Trophoblast cell (in vitro differentiated cells and primary cell): Measurements from ENCODE around the gene AHNAK2.
A peak's percentile ranks its signal among the peaks of the same experiment; 100 is the strongest.

Source experiments
- DNase-seq, 2 donors: peaks; one replicate each; pipeline ENCODE4 v3.0.0-alpha.2; 2016
- H2AFZ ChIP-seq: 2 replicates; pipeline ENCODE4 v1.6.1; 2013; ENCODE audit warnings: low read length, moderate library complexity, mild to moderate bottlenecking; ENCODE audit not compliant: insufficient read depth, poor library complexity
- H2AK5ac ChIP-seq: 2 replicates; pipeline ENCODE4 v1.6.1; 2013; ENCODE audit warnings: mild to moderate bottlenecking, low read length
- H2BK120ac ChIP-seq: 2 replicates; pipeline ENCODE4 v1.6.1; 2013; ENCODE audit warnings: low read length, mild to moderate bottlenecking, moderate library complexity; ENCODE audit not compliant: insufficient read depth, poor library complexity
- H2BK12ac ChIP-seq: 2 replicates; pipeline ENCODE4 v1.6.1; 2013; ENCODE audit warnings: mild to moderate bottlenecking, low read length, moderate library complexity
- H2BK5ac ChIP-seq: 2 replicates; pipeline ENCODE4 v1.6.1; 2013; ENCODE audit warnings: low read length, low read depth, moderate library complexity, mild to moderate bottlenecking; ENCODE audit not compliant: poor library complexity
- H3K14ac ChIP-seq: 2 replicates; pipeline ENCODE4 v1.6.1; 2013; ENCODE audit warnings: mild to moderate bottlenecking, low read length
- H3K18ac ChIP-seq: 2 replicates; pipeline ENCODE4 v1.6.1; 2013; ENCODE audit warnings: mild to moderate bottlenecking, low read length
- H3K23ac ChIP-seq: 2 replicates; pipeline ENCODE4 v1.6.1; 2013; ENCODE audit warnings: low read length
- H3K27ac ChIP-seq: 2 replicates; pipeline ENCODE4 v1.5.1; 2013; ENCODE audit warnings: low read depth, mild to moderate bottlenecking, inconsistent platforms, low read length, moderate library complexity
- H3K27me3 ChIP-seq: 2 replicates; pipeline ENCODE4 v1.6.1; 2013; ENCODE audit warnings: inconsistent platforms, mild to moderate bottlenecking, low read length, moderate library complexity; ENCODE audit not compliant: insufficient read depth
- H3K36me3 ChIP-seq, 2 experiments: 1 replicate in 1 of 2; 2 replicates in 1 of 2; pipeline ENCODE4 v1.6.1; 2013; ENCODE audit warnings: low read length in 2 of 2, mild to moderate bottlenecking in 2 of 2, moderate library complexity in 1 of 2; ENCODE audit not compliant: insufficient read depth in 2 of 2, control insufficient read depth in 1 of 2
- H3K4ac ChIP-seq: 2 replicates; pipeline ENCODE4 v1.6.1; 2013; ENCODE audit warnings: low read depth, mild to moderate bottlenecking, low read length, moderate library complexity
- H3K4me1 ChIP-seq, 2 experiments: 1 replicate in 1 of 2; 2 replicates in 1 of 2; pipeline ENCODE4 v1.6.1; 2013; ENCODE audit warnings: low read length in 2 of 2, mild to moderate bottlenecking in 2 of 2, moderate library complexity in 1 of 2; ENCODE audit not compliant: insufficient read depth in 2 of 2, control insufficient read depth in 1 of 2
- H3K4me2 ChIP-seq: 2 replicates; pipeline ENCODE4 v1.6.1; 2013; ENCODE audit warnings: inconsistent platforms, mild to moderate bottlenecking, low read length, moderate library complexity
- H3K4me3 ChIP-seq: 2 replicates; pipeline ENCODE4 v1.5.1; 2013; ENCODE audit warnings: mild to moderate bottlenecking, low read depth, low read length, inconsistent platforms
- H3K79me1 ChIP-seq: one replicate; pipeline ENCODE4 v1.6.1; 2013; ENCODE audit warnings: low read length
- H3K79me2 ChIP-seq: 2 replicates; pipeline ENCODE4 v1.6.1; 2013; ENCODE audit warnings: low read length, mild to moderate bottlenecking; ENCODE audit not compliant: control insufficient read depth, insufficient read depth, poor library complexity
- H3K9ac ChIP-seq: 2 replicates; pipeline ENCODE4 v1.6.1; 2013; ENCODE audit warnings: mild to moderate bottlenecking, low read length
- H3K9me3 ChIP-seq: 2 replicates; pipeline ENCODE4 v1.6.1; 2013; ENCODE audit warnings: low read depth, mild to moderate bottlenecking, control low read depth, inconsistent platforms, low read length; ENCODE audit not compliant: insufficient read depth
- H4K12ac ChIP-seq: 2 replicates; pipeline ENCODE4 v1.6.1; 2013; ENCODE audit warnings: low read depth, mild to moderate bottlenecking, low read length, moderate library complexity
- H4K8ac ChIP-seq: 2 replicates; pipeline ENCODE4 v1.6.1; 2013; ENCODE audit warnings: low read depth, mild to moderate bottlenecking, low read length, moderate library complexity
- H4K91ac ChIP-seq: one replicate; pipeline ENCODE4 v1.6.1; 2013; ENCODE audit warnings: low read depth, mild to moderate bottlenecking, low read length, moderate library complexity
- WGBS: extraction: QIAGEN DNeasy Blood & Tissue Kit; methylation state at CpG from one replicate; pipeline ENCODE4 v1.1.7; 2013; ENCODE audit warnings: missing lambda C conversion rate; ENCODE audit not compliant: insufficient read length, insufficient coverage; ENCODE audit errors: extremely low coverage; 5-methylcytosine and 5-hydroxymethylcytosine counted together

Gene AHNAK2

DNA sequence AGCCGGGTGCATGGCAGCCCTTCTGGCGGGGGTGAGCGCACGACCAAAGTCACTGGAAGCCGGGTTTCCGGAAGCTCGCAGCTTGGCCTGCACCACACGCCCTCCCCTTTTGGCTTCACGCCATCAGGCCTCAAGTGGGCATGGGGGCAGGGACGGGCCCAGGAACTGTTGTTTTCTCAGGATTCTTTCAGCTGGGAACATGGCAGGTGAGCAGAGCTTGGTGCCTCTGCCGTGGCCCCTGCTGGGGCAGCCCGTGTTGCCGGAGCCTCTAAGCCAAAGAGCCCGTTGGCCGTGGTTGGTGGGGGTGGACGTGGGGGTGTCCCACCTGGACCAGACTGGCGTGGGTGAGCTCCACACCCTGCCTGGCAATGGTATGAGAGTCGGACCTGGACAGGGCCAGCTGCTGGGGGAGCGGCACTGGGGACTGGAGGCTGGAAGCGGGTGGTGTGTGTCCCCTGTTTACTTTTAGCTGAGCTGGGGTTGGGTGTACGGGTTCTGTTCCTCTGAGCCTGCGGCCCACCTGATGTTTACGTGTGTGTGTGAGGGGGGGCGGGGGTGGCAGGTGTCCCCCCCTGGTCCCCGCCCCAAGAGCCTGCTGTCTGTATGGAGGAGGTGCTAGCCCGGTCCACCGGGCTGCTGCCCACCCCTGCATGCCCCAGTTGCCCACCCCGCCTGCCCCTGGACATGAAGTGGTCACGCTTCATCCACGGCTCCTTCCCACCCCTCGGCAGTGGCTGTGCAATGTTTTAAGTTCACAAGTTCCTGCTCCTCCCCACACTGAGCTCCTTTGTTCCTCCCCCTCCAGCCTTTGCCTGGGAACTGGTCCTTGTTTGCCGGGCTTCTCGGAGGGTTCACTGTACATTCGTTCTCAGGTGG is 82.2 kb downstream of the AHNAK2 start:
- H3K9me3 ChIP-seq = no peaks in the 10 kb centered on the region
- DNase-seq = no peak
- no peak overlapping the region for H4K12ac ChIP-seq

GRCh38 chr14:104895207-104895785 is 82.9 kb downstream of the AHNAK2 start:
- no peaks in the 10 kb centered on the region for H3K27me3 ChIP-seq
- H3K18ac ChIP-seq = no peak overlapping the region
- H4K91ac ChIP-seq = no peak overlapping the region
- no peak overlapping the region for H3K9ac ChIP-seq
- H3K23ac ChIP-seq = no peak overlapping the region
- H3K36me3 ChIP-seq = peaks cover 28 to 31% of the 10 kb centered on the region in 2 experiments
- no peak overlapping the region for H2BK5ac ChIP-seq
- H3K4me3 ChIP-seq = no peak overlapping the region
- no peak overlapping the region for H2BK12ac ChIP-seq
- H2AK5ac ChIP-seq = no peak overlapping the region
- no peak overlapping the region for H2BK120ac ChIP-seq
- no peak for DNase-seq
- no peak overlapping the region for H3K4me2 ChIP-seq
- H3K79me2 ChIP-seq = no peaks in the 10 kb centered on the region
- no peak overlapping the region for H3K27ac ChIP-seq
- H3K79me1 ChIP-seq = no peaks in the 10 kb centered on the region
- H4K8ac ChIP-seq = no peak overlapping the region
- no peak overlapping the region for H3K4ac ChIP-seq
- H3K4me1 ChIP-seq = no peaks in the 10 kb centered on the region
- H3K9me3 ChIP-seq = no peaks in the 10 kb centered on the region
- no peak overlapping the region for H2AFZ ChIP-seq
- whole genome bisulfite sequencing = no CpG with 5 or more reads among the region's 9 CpGs
- no peak overlapping the region for H3K14ac ChIP-seq
- no peak overlapping the region for H4K12ac ChIP-seq

More for the DNA sequence above, 82.2 kb downstream of the AHNAK2 start:
- H3K79me1 ChIP-seq = no peaks in the 10 kb centered on the region
- H3K27ac ChIP-seq = no peak overlapping the region
- no peak overlapping the region for H3K18ac ChIP-seq
- no peak overlapping the region for H2AK5ac ChIP-seq
- H3K4me3 ChIP-seq = no peak overlapping the region
- no peak overlapping the region for H3K4ac ChIP-seq
- H3K23ac ChIP-seq = no peak overlapping the region
- H4K91ac ChIP-seq = no peak overlapping the region
- no peak overlapping the region for H3K4me2 ChIP-seq
- H2BK12ac ChIP-seq = no peak overlapping the region
- H3K14ac ChIP-seq = no peak overlapping the region
- H2AFZ ChIP-seq = no peak overlapping the region
- no peak overlapping the region for H3K9ac ChIP-seq
- H3K27me3 ChIP-seq = no peaks in the 10 kb centered on the region
- no peak overlapping the region for H2BK120ac ChIP-seq
- H3K36me3 ChIP-seq = peaks cover 28 to 31% of the 10 kb centered on the region in 2 experiments
- H3K79me2 ChIP-seq = no peaks in the 10 kb centered on the region
- H4K8ac ChIP-seq = no peak overlapping the region
- no CpG with 5 or more reads among the region's 34 CpGs for WGBS
- no peak overlapping the region for H2BK5ac ChIP-seq
- H3K4me1 ChIP-seq = no peaks in the 10 kb centered on the region

DNA sequence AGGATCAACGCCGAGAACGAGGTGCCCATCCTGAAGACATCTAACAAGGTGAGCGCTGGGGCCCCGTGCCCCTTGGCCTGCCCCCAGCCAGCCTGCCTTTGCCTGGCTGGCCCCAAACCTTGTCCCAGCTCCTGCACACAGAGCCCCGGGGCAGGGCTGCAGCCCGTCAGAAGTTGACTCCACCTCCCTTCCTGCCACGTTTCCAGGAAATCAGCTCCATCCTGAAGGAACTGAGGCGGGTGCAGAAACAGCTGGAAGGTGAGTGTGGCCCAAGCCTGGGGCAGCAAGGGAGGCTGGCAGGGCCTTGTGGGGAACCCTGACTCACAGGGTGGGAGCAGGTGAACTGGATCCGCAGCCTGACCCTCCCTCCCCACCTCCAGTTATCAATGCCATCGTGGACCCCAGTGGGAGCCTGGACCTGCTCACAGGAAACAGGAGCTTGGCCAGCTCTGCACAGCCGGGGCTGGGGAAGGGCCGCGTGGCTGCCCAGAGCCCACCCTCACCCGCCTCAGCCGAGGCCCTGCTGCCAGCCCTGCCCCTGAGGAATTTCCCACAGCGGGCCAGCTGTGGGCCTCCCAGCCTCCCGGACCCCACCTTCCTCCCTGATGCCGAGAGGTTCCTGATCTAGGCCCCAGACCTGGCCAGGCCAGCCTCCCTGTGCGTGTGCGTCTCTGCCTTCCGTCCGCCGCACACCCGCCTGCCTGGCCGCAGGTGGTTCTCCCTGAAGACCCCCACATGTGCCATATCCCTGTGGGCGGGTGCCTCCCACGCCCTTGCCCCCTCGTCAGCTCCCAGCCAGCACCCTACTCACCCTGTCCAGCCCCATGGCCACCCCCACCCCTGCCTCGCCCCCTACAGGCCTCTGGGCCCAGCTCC is 83.6 kb downstream of the AHNAK2 start:
- no peak overlapping the region for H2BK12ac ChIP-seq
- no peaks in the 10 kb centered on the region for H3K79me2 ChIP-seq
- WGBS = no CpG with 5 or more reads among the region's 30 CpGs
- no peak overlapping the region for H3K27ac ChIP-seq
- H2AFZ ChIP-seq = no peak overlapping the region
- H4K12ac ChIP-seq = peak overlapping the region; percentile 23
- no peaks in the 10 kb centered on the region for H3K27me3 ChIP-seq
- H3K4me2 ChIP-seq = no peak overlapping the region
- no peaks in the 10 kb centered on the region for H3K79me1 ChIP-seq
- H3K4ac ChIP-seq = no peak overlapping the region
- no peak overlapping the region for H2BK5ac ChIP-seq
- no peak overlapping the region for H3K4me3 ChIP-seq
- H4K91ac ChIP-seq = no peak overlapping the region
- H2AK5ac ChIP-seq = no peak overlapping the region
- H3K4me1 ChIP-seq = no peaks in the 10 kb centered on the region
- H3K9me3 ChIP-seq = no peaks in the 10 kb centered on the region
- peaks cover 29 to 32% of the 10 kb centered on the region in 2 experiments for H3K36me3 ChIP-seq
- no peak overlapping the region for H2BK120ac ChIP-seq
- H3K23ac ChIP-seq = no peak overlapping the region
- no peak overlapping the region for H3K18ac ChIP-seq
- peak; percentile 53 to 56 for DNase-seq
- no peak overlapping the region for H3K14ac ChIP-seq
- H4K8ac ChIP-seq = no peak overlapping the region
- no peak overlapping the region for H3K9ac ChIP-seq

- no peak overlapping the region for H2BK120ac ChIP-seq
- H3K79me2 ChIP-seq = no peaks in the 10 kb centered on the region
- H3K4ac ChIP-seq = no peak overlapping the region
- no peak overlapping the region for H3K27ac ChIP-seq
- no peak overlapping the region for H3K4me3 ChIP-seq
- H3K36me3 ChIP-seq = peaks cover 38 to 40% of the 10 kb centered on the region in 2 experiments
- H3K9me3 ChIP-seq = no peaks in the 10 kb centered on the region
- H3K18ac ChIP-seq = no peak overlapping the region
- no peak overlapping the region for H3K23ac ChIP-seq
- no peak overlapping the region for H3K4me2 ChIP-seq
- H4K12ac ChIP-seq = no peak overlapping the region
- H4K91ac ChIP-seq = no peak overlapping the region
- no peak overlapping the region for H3K9ac ChIP-seq
- H2BK12ac ChIP-seq = no peak overlapping the region
- no peak overlapping the region for H3K14ac ChIP-seq
- no peaks in the 10 kb centered on the region for H3K79me1 ChIP-seq
- no peak overlapping the region for H4K8ac ChIP-seq
- DNase-seq = peak in 1 of 2 donors; percentile 9
- no CpG with 5 or more reads among the region's 39 CpGs for WGBS
- no peak overlapping the region for H2AFZ ChIP-seq
- H2AK5ac ChIP-seq = no peak overlapping the region
- no peaks in the 10 kb centered on the region for H3K4me1 ChIP-seq
- H3K27me3 ChIP-seq = no peaks in the 10 kb centered on the region
- no peak overlapping the region for H2BK5ac ChIP-seq
Measured at GRCh38 chr14:104893435-104894207, 84.6 kb downstream of the AHNAK2 start.
